GM12872 (cell line): ENCODE results near the gene TMCO4.

Source experiments
- CTCF ChIP-seq: IDR thresholded peaks from 3 replicates; pipeline ENCODE4 v1.5.1; 2011; ENCODE audit warnings: low read depth, mild to moderate bottlenecking, low read length, moderate library complexity; ENCODE audit not compliant: insufficient read depth

TMCO4 gene

GRCh38 chr1:19776287-19776686, 23.4 kb downstream of the TMCO4 start:
- TF ChIP-seq CTCF: no peak

- TF ChIP-seq CTCF: no peak
Observed at GRCh38 chr1:19775831-19776230, 23.9 kb downstream of the TMCO4 start.

GRCh38 chr1:19775317-19775716, 24.4 kb downstream of the TMCO4 start:
- no peak for TF ChIP-seq CTCF

GRCh38 chr1:19774180-19774785, 25.4 kb downstream of the TMCO4 start:
- TF ChIP-seq CTCF: no peak

GRCh38 chr1:19773485-19773884, 26.2 kb downstream of the TMCO4 start:
- TF ChIP-seq CTCF: no peak

GRCh38 chr1:19772053-19772452, 27.7 kb downstream of the TMCO4 start:
- TF ChIP-seq CTCF: no peak

- TF ChIP-seq CTCF: no peak
Observed at GRCh38 chr1:19771350-19771749, 28.4 kb downstream of the TMCO4 start.
